EL (cell line): ENCODE data around the gene NUP210L.

Source experiments
- DNase-seq: peaks from one replicate; pipeline ENCODE4 v3.0.0-alpha.2; 2016

The NUP210L gene

DNA sequence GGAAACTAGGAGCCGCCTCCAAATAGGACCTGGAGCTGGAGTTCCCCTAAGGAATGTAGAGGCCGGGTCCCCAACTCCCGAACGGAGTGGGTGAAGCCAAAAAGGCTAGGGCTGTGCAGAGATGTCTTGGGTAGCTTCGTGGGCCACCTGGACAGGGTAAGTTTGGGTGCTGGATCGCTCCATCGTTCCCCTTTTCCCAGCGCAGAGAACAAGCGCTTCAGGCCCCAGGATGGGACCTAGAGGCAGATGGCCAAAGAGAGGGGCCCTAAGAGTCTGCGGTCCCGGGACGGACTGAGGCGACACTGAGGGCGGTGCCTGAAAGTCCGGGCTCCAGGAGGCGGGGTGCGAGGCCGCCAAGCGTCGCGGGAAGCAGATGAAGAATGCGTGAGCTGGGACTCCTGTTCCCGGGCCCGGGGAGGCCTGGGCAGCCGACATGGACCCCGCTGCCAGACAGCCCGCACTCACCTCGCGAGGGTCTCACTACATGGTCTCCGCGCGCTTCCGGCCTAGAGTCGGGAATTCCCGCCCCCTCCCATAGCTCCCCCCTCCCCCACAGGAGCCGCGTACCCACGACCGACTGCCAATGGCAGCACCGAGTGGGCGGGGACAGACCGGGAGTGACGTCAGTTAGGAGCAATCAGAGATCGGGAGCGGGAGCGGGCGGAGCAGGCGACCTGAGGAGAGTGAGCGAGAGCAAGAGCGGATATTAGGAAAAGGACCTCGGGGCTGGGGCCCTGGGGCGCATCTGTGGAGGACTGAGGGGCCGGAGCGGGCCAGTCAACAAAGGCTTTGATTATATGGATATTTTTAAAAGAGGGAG, 191.6 kb downstream of the NUP210L start, which contains the start of gene SLC39A1:
Gene SLC39A1 (minus strand): TSS at position 508 of the 820 bp plus-strand sequence. CDS start 822 bp downstream, outside the sequence.
- DNase-seq: peak; percentile 97

DNA sequence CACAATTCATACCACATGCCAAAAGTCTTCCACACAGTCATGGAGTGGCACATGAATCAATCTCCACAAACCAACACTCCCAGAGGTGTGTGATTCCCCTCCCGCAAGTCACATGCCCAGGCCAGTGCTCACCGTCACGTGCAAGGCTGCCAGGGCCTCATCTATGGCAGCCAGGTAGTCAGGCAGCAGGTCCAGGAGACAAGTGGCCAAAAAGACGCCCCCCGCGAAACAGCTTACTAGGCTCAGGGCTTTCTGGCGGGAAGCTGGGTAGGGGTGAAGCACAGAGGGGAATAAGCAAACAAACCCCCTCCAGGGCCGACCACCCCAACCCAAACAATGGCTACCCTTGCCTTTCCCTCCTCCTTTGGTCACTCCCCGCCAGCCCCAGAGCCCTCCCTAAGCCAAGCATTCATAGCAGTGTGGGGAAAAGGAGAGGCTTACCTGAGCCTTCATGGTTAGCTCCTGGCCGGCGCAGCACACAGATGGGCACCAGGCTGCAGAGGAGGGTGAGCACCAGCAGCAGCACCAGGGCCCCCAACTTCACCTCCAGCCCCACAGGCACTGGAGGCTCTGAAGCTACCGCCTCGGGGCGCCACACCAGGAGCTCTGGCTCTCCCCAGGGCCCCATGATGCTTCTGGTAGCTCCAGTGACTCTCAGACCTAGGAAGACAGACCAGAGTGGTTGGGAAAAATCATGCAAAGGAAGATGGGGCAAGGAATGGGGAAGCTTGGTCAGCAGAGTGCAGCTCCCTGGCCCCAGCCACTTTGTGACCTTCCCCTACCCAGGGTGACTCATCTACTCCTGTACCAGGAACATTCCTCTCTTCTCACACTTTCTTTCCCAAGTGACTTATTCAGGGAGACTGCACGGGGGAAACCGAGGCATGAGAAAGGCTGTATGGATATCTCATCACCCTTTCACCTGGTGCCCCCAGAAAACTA, 192.5 kb downstream of the NUP210L start:
- DNase-seq: peak; percentile 78

DNA sequence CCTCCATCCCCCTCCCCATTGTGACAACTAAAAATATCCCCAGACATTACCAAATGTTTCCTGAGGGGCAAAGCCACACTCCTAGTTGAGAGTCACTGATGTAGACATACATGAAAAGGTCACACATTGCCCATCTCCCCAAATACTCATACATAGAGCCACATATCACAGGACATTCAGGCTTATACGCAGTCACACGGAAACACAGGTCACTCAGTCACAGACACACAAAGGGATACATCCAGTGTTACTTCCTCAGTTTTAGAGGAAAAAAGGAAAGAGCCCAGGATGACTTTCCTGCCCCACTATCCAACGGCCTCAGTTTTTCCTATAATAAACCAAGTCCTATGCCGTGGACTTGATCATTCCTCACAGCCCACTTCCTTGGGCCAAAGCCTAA, 193.5 kb downstream of the NUP210L start:
- no peak for DNase-seq

DNA sequence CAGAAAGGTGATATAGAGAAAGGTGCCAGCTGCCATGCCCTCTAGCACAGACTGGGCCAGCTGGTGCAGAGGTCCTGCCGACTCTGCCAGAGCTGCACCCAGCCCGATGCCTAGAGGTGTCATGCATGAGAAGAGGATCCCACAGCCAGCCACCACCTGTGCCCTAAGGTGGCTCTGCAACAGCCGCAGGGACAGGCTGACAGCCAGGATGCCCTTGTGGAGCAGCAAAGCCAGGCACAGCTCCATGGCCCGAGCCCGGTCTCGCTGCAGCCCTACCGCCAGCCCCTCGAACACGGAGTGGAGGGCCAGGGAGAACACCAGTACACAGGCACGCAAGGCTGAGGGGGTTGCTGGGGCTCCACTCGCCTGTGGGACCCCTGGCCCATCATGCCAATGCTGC, 194.7 kb downstream of the NUP210L start:
- DNase-seq: no peak

DNA sequence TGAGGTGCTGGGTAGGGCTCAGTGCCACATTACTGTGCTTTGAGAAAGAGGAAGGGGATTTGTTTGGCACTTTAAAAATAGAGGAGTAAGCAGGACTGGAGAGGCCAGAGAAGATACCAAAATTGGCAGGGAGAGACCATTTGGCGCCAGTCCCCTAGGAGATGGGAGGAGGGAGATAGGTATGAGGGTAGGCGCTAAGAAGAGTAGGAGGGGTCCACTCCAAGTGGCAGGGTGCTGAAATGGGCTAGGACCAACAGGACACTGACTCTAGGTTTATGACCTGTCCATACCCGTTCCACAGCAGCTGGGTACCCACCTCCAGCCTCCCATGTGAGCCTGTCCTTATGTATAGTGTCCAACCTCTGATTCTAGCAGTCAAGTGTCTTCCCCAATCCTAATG, 195.4 kb downstream of the NUP210L start:
- DNase-seq: no peak

DNA sequence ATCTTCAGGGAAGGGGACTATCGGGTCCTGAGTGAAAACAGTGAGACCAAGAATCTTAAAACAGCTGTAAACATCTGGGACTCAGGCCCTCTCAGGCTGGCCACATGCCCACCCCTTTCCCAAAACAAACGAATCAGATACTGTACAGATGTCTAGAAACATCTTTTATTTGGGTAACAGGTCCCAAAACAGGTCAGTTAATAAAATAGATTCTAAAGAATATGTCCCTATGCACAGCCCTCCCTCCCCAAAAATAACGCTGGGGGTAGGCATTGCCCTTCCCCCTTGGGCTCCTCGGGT, 196.0 kb downstream of the NUP210L start:
- DNase-seq: no peak

DNA sequence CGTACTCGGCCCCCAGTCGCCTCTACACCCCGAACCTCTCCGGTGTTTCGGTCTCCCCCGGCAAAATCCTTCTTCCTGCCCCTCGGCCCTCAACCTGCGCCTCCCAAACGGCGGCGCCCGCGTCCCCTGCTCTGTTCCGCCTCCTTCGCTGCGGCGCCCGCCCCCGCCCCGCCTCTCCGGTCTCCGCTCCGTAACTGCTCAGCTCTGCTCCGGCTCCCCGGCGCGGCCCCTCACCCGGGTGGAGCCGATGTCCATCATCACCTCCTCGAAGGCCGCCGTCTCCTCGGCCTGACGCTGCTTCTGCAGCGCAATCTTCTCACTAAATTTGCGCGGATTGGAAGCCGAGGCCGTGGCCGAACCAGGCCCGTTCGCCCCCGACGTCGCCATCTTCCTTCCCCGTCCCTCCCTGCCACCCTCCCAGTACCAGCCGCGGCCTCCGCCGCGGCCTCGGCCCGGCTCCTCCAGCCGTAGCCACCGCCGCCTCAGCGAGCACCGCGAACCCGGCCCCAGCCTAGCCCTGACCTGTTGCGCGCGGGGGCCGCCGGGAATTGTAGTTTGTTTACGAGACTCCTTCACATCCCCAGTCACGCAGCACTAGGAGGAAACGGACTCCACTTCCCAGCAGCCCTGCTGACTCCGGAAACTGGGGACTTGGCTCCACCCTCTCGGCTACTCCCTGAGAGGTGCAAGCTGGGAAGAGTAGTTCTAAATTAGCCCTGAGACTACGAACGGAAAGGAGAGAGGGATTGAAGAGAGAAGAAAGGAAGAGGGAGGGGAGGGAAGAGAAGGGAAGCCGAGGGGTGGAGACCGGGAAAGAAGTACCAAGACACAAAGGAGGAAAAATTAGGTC, 196.5 kb downstream of the NUP210L start, which contains the start of gene CRTC2:
Gene CRTC2 (minus strand): TSS at position 502 of the 850 bp plus-strand sequence. CDS start 115 bp downstream, at position 387.
- DNase-seq: peak; percentile 99

DNA sequence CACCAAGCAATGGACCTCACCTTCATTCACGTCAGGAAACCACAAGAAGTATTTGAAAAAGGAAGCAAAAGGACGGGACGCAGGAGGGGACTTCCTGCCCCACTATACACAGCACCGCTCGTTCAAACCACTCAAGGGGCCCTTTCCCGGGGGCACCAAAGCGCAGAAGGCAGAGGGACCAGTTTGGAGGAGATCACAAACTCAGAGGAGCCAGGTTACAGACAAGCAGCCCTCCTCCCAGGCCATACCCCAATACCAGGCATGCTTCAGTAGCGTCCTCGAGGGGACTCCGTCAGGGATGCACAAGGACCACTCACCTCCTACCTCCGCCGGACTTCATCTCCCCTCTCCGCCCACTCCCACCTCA, 197.1 kb downstream of the NUP210L start:
- DNase-seq: peak; percentile 29

DNA sequence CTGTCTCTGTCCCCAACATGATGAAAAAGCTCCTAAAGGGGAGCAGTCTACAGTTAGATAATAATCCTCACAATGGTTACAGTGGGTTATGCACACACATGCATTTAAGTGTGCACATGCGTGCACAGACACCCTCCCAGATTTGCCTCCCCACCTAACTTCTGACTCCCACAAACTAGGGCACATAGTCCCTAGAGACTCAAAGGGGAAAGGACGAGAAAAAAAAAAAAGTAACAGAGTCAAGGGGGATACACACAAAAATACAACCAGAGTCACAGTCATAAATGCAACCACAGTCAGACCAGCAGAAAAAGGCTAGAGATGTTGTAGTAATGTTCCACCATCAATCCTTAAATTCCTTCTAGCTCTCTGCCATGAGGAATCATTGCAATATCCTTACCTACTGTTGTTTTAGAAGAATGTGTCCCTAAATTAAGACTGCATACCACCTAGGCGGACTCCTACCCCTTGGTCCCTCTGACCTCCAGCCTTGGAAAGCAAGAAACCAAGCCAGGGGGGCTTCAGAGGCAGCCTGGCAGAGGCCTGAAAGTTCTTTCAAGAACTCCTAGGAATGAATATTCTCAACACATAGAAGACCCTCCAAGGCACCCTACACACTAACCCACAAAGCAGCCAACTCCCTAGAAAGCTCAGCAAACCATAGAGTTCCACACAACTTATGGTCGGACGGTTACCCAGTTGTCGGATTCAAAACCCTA, 197.7 kb downstream of the NUP210L start:
- DNase-seq: no peak

DNA sequence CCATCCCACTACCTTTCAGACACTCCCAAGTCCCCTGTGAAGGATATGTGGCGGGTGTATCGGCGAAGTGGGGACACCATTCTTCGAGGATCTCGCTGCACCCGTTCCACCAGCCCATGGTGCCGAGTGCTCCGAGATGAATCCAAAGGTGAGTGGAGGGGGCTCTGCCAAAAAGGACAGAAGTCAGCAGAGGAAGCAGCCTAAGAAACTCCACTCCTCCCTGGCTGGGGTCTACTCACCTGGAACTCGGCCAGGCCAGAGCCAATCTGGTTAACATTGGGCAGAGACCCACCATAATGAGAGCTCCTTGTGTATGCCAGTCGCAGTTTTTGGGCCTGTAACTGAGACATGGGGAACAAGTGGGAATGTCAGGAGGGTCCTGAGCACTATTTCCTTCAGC, 200.0 kb downstream of the NUP210L start:
- DNase-seq: no peak

DNA sequence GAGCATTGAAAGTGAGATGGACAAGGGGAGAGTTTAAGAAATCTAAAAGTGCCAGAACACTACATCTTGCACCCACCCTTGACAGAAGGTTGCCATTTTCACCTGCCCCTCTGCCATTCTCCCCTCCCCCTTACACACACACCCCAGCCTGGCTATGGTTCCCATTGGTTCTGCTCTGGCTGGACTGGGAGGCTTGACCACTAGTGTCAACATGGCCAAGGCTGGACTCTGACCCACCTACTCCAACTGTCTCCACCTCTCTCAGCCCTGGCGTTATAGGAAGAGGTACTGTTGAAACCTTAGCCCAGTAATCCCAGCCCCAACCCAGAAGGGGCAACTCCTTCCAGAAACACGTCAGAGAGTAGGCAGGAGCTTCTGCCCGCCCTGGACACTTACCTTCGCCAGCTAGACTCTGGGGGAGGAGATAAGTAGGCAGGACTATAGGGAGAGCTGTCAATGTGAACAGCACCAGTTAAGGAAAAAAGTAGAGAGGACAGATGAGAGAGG, 201.0 kb downstream of the NUP210L start:
- no peak for DNase-seq

DNA sequence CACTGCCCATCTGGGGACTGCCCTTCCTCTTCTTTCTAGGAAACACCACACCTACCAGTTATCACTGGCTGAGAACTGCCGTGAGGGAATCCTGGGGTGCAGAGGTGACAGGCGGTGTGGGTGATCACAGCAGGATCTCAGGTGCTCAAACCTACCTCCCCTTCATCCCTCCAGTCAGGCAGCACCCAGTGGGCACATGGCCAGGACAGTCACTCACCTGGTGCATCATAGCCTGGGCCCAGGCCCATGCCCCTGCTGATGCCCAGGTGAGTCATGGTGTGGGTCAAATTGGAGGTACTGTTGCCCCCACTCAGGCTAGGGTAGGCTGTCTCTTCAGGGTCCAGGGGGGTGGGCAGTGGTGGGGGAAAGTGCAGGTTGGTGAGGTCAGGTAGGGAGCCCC, 203.1 kb downstream of the NUP210L start:
- DNase-seq: no peak

DNA sequence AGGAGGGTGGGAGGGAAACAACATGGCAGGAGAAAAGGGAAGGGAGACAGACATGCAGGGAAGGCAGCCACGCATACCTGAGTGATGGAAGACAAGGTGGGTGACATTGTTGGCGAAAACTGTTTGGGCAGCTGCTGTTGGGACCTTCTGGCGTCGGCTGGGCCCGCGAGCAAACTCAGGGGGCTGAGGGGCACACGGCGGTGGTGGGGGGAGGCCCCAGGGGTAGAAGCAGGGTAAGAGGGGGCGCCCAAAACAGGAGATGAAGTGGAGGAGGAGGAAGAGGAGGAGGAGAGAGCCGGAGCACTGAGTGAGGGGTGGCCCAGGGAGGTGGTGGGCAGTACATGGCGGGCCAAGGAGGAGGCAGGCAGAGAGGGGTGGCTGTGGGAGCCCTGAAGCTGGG, 203.7 kb downstream of the NUP210L start:
- DNase-seq: no peak

DNA sequence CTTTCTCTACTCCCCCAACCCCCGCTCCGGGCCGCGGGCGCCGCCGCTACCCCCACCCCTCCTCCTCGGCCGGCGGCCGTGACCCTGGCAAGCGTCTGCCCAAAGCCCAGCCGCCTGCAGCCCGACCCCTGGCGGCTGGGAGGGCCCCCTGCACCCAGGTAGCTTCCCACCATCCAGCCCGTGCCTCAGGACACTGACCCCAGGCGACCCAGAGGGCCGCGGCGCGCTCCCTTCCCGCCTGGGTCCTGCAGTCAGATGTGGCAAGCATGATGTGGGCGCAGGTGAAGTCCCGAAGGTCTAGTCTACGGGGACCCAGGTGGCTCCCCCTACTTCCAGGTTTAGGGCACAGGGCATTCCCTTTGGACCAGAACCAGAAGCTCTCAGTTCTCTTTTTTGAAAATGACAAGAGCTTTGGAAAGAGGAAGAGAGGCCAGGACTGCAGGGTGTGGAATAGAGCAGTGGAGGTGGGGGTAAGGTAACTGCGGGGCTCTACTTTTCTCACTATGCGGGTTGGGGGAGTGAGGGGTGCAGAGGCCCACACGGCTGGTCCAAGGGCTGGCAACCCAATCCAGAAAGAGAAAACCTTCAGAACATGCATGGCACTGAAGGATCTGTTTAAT, 208.1 kb downstream of the NUP210L start, which contains the start of gene DENND4B:
Gene DENND4B (minus strand): TSS at position 97 of the 620 bp plus-strand sequence. CDS start 2,344 bp downstream, outside the sequence.
- peak; percentile 78 for DNase-seq

DNA sequence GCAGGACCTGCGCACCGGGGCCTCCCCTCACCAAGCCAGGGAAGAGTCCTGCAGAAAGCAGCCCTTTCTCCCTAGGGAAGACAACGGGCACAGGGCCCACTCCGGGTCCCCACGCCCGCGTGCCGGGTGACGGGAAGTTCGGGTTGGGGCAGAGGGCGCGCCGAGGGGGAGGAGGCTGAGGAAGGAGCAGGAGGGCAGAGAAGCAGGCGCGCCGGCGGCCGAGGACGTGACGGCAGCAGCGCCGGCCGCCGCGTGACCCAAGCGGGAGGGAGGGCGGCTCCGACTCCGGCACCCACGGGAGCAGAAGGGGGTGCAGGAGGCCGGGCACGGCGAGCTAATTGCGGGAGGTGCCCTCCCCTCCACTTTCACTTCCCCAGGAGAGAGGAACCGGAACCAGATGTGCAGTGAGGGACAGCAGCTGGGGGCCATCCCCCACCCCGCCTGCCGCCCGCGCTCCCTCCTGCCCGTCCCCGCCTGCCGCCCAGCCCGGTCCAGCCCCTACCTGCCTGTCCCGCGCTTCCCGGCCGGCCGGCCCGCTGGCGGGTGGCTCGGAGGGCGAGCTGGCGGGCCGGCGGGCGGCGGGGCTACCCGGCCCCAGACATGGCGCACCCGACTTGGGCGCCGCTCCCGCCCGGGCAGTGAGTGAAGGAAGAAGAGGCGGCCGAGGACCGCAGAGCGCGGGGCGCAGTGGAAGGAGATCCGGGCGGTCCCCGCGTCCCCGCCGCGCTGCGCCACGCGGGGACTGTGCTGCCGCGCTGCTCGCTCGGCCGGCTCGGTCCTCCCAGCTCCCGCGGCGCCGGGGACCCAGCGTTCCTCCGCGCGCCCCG, 208.9 kb downstream of the NUP210L start:
- peak; percentile 70 for DNase-seq

DNA sequence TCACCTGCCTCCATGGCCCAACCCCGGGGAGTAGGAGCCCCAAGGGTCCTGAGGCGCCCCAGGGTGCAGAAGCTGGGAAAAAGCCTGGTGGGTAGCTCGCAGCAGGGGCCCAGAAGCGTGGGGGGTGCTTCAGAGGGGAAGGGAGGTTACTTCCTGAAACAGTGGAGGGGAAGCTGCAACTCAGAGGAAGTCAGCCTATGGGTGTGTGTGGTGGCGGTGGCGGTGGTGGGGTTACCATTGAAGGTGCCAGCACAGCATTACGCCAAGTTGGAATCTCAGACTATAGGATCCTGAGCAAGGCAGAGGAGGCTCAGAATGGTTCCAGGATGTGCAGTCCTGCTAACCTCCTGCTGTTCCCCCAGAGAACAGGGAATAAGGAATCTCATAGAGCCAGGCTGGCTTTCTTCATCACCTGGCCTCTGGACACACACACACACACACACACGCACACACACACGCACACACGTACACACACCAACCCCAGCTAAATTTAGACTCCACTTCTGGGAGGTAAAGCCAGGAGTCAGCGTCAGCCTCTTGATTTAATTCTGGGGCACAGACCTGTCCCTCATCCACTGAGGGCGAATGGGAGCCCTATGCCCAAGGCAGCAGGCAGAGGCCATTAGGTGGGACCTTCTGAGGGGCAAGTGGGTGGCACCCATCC, 209.6 kb downstream of the NUP210L start:
- DNase-seq: peak; percentile 22

DNA sequence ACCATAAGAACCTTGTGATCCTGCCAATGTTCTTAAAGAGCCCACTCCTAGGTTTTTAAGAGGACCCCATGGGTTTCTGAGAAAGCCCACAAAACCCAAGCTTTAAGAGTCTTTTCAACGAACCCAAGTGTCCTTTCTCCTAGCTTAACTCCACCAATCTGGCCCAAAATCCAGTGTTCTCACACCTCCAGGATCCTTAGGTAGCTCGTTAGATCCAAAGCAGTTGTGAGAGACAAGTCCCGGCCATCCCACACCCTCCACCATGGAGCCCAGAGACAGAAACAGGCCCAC, 210.1 kb downstream of the NUP210L start:
- DNase-seq: no peak

DNA sequence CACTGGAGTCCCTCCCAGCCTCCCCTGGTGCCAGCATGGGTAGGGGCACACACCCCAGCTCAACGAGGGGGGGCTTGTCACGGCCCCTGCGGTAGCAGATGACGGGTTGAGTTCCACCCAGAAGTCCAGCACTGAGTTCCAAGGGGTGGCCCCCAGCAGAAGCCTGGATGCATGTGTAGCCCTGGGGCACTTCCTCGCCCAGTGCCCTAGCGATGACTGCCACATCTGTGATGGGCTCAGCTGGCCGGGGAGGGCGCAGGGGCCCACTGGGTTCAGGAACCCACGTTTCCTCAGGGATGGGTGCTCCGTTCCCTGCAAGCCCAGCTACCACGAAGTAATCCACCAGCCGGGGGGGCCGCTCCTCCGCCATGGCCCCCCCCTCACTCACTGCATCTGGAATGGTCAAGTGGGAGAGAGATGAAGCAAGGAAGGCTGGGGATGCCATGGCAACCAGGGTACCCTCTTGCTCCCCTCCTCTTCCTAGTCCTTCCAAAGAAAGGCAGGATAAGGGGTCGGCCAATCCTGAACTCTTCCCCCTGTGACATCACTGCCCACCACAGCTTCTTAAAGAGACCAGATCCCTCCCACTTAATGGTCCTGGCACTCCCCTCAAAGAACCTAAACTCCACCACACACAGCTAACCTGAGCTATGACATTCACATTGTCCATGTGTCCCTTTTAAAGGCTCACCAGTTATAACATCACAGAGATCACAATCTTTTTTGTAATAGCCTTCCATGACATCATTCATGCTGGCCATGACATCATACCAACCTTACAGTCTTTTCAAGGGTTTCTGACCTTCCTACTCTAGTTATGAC, 210.7 kb downstream of the NUP210L start:
- no peak for DNase-seq
